T-helper 1 cell treated with Interleukin-12 subunit alpha and Interleukin-12 subunit beta and Interleukin-4 antibody, amounts not matched to agents 30 μg/mL and 1 μg/mL, for 36 hours (primary cell): ENCODE measurements around the gene ANKRD10.

Source experiments
- H3K27ac Mint-ChIP-seq: one replicate; pipeline ENCODE4 v1.8.0; 2021; ENCODE audit warnings: mild to moderate bottlenecking, mixed read lengths
- H3K27me3 Mint-ChIP-seq: one replicate; pipeline ENCODE4 v1.8.0; 2021; ENCODE audit warnings: low read depth, mixed read lengths
- H3K36me3 Mint-ChIP-seq: one replicate; pipeline ENCODE4 v1.8.0; 2021; ENCODE audit warnings: low read depth, mixed read lengths
- H3K4me1 Mint-ChIP-seq: one replicate; pipeline ENCODE4 v1.8.0; 2021; ENCODE audit warnings: low read depth, mixed read lengths
- H3K4me3 Mint-ChIP-seq: one replicate; pipeline ENCODE4 v1.8.0; 2021; ENCODE audit warnings: mild to moderate bottlenecking, moderate library complexity, mixed read lengths
- H3K9me3 Mint-ChIP-seq: one replicate; pipeline ENCODE4 v1.8.0; 2021; ENCODE audit warnings: mixed read lengths

The ANKRD10 gene

DNA sequence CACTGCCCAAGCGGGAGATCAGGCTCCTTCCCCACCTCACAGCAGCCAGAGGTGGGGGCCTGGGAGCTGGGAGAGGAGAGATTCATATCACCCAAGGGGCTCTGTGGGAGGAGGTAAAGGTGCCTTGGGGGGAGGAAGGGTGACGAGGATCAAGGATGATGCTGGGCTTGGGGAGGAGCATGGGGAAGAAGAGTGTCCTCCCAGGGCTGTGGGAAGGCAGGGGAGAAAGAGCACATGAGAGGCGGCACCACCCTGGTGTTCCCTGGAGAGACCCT, 82.7 kb downstream of the ANKRD10 start:
- H3K27ac Mint-ChIP-seq, result no peak overlapping the region
- no peak overlapping the region for H3K4me3 Mint-ChIP-seq
- H3K4me1 Mint-ChIP-seq, result no peaks in the 10 kb centered on the region

DNA sequence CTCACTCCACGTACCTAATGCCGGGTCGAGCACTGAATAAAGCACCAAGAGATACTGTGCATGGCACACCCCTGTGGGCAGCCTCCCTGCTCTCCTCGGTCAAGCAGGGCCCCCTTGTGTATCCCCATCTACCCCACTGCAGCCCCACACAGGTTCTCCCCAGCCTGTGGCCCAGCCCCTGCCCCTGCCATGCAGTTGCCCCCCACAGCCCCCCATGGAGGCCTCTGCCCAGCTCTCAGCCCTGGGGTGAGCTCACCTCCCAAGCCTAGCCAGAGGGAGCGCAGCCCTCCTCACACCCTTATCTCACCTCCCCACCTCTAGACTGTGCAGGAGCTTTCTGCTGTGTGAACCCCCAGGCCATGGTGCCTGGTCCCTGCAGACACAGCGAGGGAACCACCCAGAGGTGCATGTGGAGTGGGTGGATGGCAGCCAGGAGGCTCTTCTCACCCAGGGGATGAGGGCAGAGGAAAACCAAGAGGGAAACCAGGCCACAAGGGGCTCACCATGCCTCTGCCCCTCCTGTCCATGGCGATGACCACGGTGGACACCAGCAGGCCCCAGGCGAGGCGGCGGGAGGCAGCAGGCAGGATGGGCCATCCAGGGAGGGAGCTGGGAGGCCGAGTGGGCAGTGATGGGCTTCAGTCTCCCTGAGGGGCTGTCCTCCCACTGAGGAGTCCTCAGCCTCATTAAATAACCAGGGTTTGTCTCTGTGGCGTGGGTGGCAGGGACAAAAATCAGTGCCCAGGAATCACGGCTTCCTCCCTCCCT, 83.2 kb downstream of the ANKRD10 start:
- Mint-ChIP-seq H3K9me3 (no peaks in the 10 kb centered on the region), H3K27me3 (peaks cover 8% of the 10 kb centered on the region), H3K36me3 (no peaks in the 10 kb centered on the region), H3K4me3 (no peak overlapping the region), H3K4me1 (no peaks in the 10 kb centered on the region), H3K27ac (no peak overlapping the region)

More for the DNA sequence above, 82.7 kb downstream of the ANKRD10 start:
- no peaks in the 10 kb centered on the region for H3K9me3 Mint-ChIP-seq
- H3K27me3 Mint-ChIP-seq, result peaks cover 12% of the 10 kb centered on the region
- H3K36me3 Mint-ChIP-seq, result no peaks in the 10 kb centered on the region

DNA sequence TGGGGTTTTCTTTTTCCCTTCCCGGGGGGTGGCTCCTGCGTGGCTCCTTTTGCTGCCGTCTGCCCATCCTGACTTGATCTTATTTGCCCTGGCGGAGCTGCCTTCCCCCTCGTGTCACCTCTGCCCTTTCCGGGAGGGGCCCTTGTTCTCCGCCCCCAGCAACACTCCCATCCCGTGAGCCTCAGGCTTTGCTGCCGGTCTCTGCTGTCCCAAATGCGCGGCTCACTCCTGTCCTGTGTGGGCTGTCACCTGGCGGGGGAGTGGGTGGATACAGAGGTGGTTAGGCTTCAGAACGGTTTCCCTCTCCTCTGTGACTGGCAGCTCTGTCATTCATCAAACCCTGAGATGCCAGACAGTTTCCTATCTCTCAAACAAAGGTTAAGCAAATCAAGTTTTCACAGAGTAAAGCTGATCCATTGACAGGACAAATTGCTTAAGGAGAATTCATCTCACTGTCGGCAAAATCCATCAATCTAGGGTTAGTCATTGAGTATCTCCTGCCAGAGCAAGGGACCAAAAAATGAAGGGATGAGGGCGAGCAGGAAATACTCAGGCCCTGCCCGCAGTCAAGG, 84.0 kb downstream of the ANKRD10 start:
- no peaks in the 10 kb centered on the region for H3K36me3 Mint-ChIP-seq
- H3K27ac Mint-ChIP-seq, result no peak overlapping the region
- H3K27me3 Mint-ChIP-seq, result peaks cover 7% of the 10 kb centered on the region
- H3K4me3 Mint-ChIP-seq, result no peak overlapping the region
- no peaks in the 10 kb centered on the region for H3K9me3 Mint-ChIP-seq
- no peaks in the 10 kb centered on the region for H3K4me1 Mint-ChIP-seq

DNA sequence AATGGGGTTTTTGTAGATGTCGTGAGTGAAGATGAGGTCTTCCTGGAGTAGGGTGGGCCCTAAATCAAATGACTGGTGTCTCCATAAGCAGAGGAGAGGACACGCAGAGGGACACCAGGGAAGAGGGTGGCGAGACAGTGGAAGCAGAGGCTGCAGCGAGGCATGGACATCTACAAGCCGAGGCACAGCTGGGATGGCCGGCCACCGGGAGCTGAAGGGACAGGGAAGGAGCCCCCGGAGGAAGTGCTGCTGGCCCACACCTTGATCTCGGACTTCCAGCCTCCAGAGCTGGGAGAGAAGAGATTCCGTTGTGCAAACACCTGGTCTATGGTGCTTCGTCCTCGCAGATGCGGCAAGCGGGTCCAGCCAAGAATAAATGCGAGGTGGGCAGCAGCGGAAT, 84.5 kb downstream of the ANKRD10 start:
- H3K9me3 Mint-ChIP-seq, result no peaks in the 10 kb centered on the region
- peaks cover 2% of the 10 kb centered on the region for H3K27me3 Mint-ChIP-seq
- no peak overlapping the region for H3K4me3 Mint-ChIP-seq
- H3K4me1 Mint-ChIP-seq, result no peaks in the 10 kb centered on the region
- H3K36me3 Mint-ChIP-seq, result no peaks in the 10 kb centered on the region
- H3K27ac Mint-ChIP-seq, result no peak overlapping the region

DNA sequence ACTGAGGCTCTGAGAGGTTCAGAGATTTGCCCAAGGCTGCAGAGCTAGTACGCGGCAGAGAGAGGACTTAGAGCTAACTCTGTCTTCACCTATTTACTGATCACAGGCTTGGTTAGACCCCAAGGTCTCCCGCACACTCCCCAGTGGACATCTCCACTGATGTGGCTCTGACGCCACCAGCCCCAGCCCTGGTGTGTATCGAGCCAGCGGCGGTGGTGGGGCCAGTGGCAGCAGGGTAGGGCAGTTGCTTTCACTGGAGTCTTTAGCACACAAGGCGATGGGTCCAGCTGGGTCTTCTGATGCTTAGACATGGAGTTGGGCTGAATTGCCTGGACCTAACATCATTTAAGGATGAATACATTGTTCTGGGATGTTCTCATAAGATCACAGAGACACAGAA, 85.4 kb downstream of the ANKRD10 start:
- H3K36me3 Mint-ChIP-seq, result no peaks in the 10 kb centered on the region
- peaks cover under 1% of the 10 kb centered on the region for H3K27me3 Mint-ChIP-seq
- H3K4me3 Mint-ChIP-seq, result no peak overlapping the region
- no peak overlapping the region for H3K27ac Mint-ChIP-seq
- H3K4me1 Mint-ChIP-seq, result no peaks in the 10 kb centered on the region
- H3K9me3 Mint-ChIP-seq, result no peaks in the 10 kb centered on the region

DNA sequence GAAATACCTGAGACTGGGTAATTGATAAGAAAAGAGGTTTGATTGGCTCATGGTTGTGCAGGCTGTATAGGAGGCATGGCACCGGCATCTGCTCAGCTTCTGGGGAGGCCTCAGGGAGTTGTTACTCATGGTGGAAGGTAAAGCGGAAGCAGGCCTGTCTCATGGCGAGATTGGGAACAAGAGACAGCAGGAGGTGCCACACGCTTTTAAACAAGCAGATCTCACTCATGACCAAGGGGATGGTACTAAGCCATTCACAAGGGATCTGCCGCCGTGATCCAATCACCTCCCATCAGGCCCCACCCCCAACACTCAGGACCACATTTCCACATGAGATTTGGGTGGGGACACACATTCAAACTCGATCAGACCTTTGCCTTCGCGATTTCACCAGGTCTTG, 86.2 kb downstream of the ANKRD10 start:
- no peaks in the 10 kb centered on the region for H3K36me3 Mint-ChIP-seq
- H3K4me1 Mint-ChIP-seq, result no peaks in the 10 kb centered on the region
- no peak overlapping the region for H3K27ac Mint-ChIP-seq
- H3K9me3 Mint-ChIP-seq, result no peaks in the 10 kb centered on the region
- H3K4me3 Mint-ChIP-seq, result no peak overlapping the region
- no peaks in the 10 kb centered on the region for H3K27me3 Mint-ChIP-seq
